Hematopoietic multipotent progenitor cell (in vitro differentiated cells): ENCODE results near the gene HTR6. TPM values are rescaled to one million over a fixed set of nuclear protein-coding genes. Genes with fewer than 3 reads are reported as not detected.

Source experiments
- DNase-seq, 3 donors: peaks; one replicate each; pipeline ENCODE4 v3.0.0-alpha.2; 2011 to 2015; ENCODE audit warnings: low read depth in 2 of 3, low spot score in 2 of 3
- total RNA-seq: library from RNA; depleted of rRNA; stranded (reverse); fragments of >200 nt; gene quantifications from one replicate; pipeline ENCODE4 v1.2.3, GENCODE V29; 2012

HTR6 gene
- total RNA-seq, 1 donor: under 0.01 TPM

DNA sequence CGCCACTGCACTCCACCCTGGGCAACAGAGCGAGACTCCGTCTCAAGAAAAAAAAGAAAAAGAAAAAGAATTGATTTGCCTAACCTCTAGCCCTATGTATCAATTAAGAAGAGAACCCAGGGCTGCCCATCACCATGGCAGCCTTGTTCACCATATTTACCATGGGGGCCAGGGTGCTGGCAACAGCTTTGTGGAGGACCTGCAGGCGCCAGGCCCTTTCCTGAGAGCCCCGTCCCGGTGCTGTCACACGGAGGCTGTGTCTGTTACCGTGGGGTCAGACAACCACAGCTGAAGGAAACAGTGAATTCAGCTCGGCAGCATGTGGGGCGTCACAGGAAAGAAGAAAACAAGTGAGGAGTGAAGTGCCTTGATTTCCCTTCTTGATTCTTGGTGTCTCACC lies 27.1 kb upstream of the HTR6 start:
- DNase-seq: no peak

DNA sequence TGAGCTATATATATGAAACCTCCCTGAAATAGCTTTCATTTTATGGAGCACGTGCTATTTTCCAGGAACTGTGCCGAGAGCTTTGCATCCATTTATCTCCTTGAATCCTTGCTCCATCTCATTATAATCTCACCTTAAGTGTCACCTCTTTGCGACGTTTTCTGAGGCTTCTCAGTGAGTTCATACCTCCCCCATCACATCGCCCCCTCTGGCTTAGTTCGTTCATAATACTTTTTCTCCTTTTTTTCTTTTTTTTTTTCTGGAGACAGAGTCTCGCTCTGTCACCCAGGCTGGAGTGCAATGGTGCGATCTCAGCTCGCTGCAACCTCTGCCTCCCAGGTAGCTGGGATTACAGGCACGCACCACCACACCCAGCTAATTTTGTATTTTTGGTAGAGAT lies 25.4 kb upstream of the HTR6 start:
- DNase-seq: peak in 1 of 3 donors; percentile 39

DNA sequence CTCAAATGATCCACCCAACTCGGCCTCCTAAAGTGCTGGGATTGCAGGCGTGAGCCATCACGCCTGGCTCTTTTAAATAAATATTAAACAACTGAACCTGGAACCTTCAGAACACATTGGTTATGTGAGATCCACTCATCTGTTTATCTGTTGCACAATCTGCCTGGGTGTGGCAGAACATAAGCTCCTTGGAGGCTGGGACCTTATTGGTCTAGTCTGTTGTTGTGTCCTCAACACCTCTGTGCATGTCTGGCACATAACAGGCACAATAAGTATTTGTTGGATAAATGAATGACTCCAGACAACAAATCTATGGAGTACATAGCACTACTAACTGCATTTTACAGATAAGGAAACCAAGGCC lies 24.7 kb upstream of the HTR6 start:
- no peak for DNase-seq

GRCh38 chr1:19640363-19641316 lies 24.0 kb upstream of the HTR6 start:
- no peak for DNase-seq

DNA sequence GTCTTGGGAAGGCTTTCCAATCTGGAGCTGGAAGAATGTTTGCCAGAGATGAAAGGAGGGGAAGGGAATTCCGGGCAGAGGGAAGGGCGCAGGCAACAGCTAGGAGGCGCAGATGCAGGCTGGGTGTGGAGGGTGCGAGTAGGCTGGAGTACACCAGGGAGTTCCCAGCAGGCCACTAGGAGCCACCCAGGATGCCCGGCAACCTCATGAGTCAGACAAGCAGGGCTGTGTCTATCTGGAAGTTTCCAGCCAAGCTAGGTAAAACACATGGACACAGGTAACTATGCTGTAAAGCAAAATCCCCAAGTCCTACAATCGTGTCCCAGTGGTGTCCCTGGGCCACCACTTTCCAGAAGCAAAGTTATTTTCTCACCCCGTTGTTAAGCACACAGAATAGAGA lies 21.6 kb upstream of the HTR6 start:
- DNase-seq: no peak

- DNase-seq: peak in 2 of 3 donors; percentile 72
Measured at GRCh38 chr1:19643602-19644394, 20.9 kb upstream of the HTR6 start, which contains the start of gene NBL1. Gene NBL1 (plus strand): TSS chr1:19644311. CDS start chr1:19655031, 10,720 bp downstream.

GRCh38 chr1:19644395-19644680 lies 20.3 kb upstream of the HTR6 start:
- DNase-seq: no peak

DNA sequence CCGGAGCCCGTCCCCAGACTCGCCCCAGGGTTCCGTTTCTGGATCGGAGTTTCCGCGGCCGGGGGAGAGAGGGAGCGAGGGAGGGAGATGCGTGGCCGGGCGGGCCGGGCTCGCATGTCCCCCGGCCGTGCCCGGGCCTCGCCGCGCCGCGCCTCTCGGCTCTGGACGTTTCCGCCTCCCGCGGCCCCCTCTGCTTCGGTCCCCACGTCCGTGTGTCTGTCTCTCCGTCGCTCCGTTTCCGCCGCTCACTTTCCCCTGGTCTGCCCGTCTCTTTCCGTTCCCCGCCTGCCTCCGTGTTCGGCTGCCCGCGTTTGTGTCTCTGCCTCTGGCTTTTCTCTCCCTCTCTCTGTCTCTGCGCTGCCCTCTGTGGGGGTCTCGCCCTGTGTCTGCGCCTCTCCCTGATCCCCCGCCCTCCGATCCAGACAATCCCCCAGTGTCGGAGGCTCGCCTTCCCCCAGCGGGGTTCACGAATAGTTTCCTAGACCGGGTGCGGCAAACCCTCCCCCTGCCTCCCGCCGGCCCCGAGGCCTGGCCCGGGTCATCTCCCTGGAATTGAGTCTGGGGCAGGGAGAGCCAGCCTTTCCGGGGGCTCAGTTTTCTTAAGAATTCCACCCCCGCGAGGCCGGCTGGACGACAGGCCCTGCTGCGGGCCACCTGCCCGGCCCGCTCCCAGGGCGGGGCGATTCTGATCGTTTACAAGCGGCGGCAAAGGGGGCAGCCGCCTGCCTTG lies 19.8 kb upstream of the HTR6 start:
- peak in 1 of 3 donors; percentile 34 for DNase-seq

DNA sequence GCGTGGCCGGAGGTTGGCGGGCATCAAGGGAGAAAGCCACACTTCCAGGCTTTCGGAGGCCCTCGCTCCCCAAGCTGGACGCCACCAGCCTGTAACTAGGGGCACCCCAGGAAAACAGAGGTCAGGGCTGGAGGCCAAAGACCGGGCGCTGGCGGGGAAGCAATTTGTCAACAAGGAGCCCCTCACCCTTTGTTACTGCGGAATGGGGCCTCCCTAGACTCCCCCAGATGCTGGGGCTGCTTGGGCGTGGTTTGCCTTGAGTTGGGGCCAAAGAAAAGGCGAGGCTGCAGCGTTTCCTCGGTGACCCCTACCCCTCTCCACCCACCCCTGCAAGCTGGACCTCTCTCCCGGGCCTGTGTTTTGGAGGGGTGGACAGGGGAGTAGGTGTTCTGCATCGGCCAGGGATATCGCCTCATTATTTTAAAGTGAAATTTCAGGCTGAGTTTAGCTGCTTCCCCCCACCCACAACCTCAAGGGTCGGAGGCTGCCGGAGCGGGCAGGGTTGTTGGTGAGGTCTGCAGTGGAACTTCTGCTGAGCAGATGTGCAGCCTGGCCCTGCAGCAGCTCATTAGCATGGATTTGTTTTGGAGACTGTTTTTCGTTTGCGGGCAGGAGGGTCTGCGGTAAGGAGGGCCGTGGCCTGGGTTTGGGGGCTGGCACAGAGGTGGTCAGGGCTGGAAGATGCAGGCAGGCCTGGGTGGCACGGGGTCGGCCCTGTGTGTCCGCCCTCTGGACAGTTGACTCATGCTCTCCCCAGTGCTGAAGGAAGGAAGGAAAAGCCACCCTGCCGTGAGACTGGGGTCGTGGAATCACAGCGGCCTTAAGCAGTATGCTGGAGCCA lies 19.0 kb upstream of the HTR6 start:
- DNase-seq: no peak

DNA sequence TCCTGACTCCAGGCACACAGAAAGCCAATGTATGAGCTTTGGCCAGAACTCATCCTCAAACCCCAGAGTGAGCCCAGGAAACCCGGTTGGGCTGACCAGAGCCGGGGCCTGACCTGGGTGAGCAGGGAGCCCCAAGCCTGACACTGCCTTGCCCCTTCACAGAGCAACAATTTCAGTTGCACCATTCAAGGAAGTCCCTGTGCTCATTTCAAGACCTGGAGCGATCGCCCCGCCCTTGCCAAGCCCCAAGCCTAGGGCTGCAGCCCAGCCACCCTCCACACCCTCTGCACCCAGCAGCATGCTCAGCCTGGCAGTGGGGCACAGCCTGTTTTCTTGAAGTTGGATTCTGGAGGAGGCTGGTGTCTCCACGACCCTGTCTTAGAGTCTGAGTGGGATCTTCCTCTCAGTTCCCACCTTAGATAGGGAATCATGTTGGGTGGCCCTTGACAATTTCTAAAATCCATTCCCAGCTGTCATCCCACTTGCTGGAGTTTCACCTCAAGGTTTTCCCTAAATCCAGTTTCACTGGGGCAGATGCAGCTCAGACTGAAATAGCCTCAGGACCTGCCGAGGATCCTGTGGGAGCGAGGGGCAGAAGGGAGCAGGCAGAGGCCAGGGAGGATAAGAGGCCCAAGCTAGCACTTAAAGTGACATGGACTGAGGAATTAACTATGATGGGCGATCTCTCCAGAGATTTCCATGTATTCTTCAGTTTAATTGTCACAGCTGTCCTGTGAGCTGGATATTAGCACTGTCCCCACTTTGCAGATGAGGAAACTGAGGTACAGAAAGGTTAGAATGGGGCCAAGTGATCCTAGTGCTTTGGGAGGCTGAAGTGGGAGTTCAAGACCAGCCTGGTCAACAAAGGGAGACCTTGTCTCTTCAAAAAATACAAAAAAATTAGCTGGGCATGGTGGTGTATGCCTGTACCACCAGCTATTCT lies 18.0 kb upstream of the HTR6 start:
- no peak for DNase-seq

- peak in 2 of 3 donors; percentile 79 to 85 for DNase-seq
Measured at GRCh38 chr1:19647643-19648042, 17.0 kb upstream of the HTR6 start.

DNA sequence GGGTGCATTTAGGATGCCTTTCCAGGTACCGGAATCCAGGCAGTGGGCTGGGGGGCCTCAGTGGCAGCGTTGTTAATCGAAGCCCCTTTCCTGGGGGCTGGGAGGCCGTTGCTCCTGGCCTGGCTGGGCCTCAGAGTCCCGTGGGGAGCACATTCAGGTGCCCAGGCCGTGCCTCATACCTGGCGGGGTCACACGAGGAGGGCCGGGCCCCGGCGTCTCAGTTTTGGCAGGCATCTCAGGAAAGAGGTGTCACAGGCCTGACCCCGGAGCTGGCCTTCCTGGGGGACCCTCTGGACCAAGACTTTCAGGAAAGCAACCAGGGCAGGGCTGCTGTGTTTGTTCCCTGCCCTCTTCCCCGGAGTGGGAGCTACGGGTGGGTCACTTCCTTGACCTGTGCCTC lies 16.4 kb upstream of the HTR6 start:
- no peak for DNase-seq

- DNase-seq: no peak
Measured at GRCh38 chr1:19648689-19649088, 16.0 kb upstream of the HTR6 start.

DNA sequence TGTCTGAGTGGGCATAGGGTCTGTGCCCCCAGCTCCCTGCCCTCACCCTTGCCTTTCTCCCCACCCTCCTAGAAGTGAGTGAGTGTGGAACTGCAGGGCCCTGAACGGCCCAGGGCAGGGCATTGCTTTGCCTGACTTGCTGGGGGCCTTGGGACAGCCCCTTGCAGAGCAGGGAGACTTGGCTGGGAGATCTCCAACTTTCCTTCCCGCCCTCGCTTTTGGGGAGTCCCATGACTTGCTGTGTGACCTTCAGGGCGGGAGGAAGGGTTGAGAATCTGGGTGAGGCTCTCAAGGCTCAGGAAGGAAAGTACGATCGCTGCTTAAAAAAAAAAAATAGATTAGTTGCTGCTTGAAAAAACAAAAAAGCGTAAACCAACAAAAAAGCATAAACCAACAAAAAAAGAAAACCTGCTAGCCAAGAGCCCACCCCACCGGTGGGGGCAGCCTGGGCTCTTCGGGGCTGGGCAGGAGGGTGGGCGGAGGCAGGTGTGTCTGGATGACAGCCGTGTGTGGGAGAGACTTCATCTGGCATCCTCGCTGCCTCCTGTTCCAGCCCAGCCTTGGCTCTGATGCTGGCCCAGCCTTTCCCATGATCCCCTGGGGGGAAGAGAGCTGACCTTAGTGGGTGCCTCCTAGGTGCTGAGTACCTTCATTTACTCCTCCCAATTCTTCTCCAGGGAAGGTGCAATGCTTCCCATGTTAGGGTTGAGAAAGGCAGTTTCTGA lies 14.1 kb upstream of the HTR6 start:
- no peak for DNase-seq

DNA sequence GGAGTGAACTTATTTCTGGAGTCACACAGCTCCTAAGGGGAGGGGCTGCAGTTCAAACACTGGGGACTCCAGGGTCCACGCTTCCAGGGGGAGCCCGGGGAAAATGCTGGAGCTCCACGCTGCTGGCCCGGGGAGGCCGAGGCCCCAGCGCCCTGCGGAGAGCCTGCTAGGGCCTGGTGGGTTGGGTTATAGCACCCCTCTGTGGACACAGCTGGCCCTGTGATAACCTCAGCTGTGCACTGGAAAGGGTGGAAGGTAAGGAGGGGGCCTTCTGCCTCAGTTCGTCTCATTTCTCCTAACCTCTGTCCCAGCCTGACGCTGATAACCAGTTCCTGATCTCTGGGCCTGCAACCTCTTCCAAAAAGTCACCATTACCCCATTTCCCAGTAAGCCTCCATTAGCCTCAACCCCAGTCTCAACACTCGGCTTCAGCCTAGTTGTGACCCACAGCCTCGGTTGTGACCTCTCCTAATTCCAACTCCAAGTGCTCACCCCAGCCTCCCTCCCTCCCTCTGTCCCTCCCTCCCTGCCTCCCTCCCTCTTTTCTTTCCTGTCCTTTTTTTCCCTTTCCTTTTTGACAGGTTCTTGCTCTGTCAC lies 13.4 kb upstream of the HTR6 start:
- DNase-seq: peak in 2 of 3 donors; percentile 48 to 68

GRCh38 chr1:19654386-19654785 lies 10.3 kb upstream of the HTR6 start:
- no peak for DNase-seq

DNA sequence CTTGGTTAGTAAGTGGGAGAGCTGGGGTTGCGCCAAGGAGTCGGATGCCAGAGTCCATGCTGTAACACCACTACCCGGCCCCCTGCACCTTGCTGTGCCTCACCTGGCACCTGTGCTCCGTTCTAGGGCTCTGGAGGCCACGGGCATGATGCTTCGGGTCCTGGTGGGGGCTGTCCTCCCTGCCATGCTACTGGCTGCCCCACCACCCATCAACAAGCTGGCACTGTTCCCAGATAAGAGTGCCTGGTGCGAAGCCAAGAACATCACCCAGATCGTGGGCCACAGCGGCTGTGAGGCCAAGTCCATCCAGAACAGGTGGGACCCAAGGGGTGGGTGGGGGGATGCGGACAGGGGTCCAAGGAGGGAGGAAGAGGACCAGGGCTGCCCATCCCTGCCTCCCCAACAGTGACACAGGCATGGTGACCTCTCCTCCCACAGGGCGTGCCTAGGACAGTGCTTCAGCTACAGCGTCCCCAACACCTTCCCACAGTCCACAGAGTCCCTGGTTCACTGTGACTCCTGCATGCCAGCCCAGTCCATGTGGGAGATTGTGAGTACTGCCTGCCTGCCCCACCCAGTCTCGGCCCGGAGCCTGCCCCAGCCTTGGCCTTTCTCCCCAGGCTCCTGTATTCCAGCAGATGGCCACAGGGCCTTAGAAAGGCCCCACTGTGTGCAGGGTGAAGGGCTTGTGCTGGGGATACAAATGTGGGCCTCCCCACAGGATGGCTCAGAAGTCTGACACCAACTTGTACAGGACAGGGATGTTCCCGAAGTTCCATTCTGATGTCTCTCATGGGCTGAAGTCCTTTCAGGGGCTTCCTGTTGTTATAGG lies 9.6 kb upstream of the HTR6 start:
- no peak for DNase-seq
